ENCODE data around the gene FOXO3.

FOXO3 gene

DNA sequence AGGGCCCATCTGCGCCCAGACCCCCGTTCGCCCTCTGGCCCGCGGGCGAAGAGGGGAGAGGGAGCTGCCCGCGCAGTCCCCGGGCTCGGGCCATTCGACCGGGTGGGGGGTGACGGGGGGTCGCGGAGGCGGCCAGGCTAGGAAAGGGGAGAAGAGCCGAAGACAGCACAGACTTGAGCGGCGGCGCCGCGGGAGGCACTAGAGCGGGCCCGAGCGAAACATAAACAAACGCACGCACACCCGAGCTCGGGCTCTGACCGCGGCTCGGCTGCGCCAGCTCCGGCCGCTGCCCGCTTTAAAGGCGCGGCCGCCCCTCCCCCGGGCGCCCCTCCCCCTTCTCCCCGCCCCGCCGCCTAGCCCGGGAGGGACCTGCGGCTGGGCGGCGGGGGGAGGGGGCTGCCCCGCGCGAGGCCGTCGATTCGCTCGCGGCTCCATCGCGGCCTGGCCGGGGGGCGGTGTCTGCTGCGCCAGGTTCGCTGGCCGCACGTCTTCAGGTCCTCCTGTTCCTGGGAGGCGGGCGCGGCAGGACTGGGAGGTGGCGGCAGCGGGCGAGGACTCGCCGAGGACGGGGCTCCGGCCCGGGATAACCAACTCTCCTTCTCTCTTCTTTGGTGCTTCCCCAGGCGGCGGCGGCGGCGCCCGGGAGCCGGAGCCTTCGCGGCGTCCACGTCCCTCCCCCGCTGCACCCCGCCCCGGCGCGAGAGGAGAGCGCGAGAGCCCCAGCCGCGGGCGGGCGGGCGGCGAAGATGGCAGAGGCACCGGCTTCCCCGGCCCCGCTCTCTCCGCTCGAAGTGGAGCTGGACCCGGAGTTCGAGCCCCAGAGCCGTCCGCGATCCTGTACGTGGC is at the start of gene FOXO3:
Gene FOXO3, plus strand, starts transcription at position 455 of the 846 bp plus-strand sequence. Its CDS starts 292 bp downstream, at position 747.
- no peak for DNase-seq (ENCODE audit: low read depth, low spot score)
- CTCF ChIA-PET, result interaction anchor here (1.0 to 4.9 kb wide), 4 partner anchors 16 to 512 kb away, joined by 3 to 16 read pairs (median 10); no protein-coding TSS in a partner anchor

DNA sequence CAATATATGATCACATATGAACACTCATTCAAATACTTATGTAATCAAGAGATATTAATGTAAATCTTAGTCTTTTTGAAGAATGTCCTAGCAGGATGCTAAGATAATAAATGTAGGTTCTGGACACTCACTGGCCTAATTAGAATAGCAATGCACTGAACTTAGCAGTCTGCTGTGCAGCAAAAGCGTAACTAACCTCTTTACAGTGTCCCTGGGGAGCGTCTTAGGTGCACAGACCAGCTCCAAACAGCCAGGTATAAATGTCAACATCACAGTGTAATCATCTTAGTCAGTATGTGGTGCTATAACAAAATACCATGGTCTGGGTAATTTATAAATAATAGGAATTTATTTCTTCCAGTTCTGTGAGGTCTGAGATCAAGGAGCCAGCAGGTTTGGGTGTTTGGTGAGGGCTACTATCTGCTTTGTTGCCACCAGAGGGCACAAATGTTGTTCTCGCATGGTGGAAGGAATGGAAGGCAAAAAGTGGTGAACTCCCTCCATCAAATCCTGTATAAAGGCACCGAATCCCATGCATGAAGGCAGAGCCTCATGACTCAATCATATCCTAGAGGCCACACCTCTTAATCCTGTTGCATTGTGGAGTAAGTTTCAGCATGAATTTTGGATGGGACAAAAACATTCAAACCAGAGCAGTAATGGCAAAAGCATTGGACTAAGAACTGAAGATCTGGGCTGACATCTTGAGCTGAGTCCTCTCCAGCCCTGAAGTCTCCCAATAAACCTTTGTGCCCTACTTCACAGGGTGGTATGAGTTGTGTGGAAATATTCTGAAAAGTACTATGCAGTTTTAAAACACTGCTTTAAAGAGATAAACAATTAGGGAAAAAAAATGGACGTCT is 41.8 kb upstream of the FOXO3 start:
- TF ChIP-seq, protein P1, sequence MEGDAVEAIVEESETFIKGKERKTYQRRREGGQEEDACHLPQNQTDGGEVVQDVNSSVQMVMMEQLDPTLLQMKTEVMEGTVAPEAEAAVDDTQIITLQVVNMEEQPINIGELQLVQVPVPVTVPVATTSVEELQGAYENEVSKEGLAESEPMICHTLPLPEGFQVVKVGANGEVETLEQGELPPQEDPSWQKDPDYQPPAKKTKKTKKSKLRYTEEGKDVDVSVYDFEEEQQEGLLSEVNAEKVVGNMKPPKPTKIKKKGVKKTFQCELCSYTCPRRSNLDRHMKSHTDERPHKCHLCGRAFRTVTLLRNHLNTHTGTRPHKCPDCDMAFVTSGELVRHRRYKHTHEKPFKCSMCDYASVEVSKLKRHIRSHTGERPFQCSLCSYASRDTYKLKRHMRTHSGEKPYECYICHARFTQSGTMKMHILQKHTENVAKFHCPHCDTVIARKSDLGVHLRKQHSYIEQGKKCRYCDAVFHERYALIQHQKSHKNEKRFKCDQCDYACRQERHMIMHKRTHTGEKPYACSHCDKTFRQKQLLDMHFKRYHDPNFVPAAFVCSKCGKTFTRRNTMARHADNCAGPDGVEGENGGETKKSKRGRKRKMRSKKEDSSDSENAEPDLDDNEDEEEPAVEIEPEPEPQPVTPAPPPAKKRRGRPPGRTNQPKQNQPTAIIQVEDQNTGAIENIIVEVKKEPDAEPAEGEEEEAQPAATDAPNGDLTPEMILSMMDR (IDR thresholded peaks at IDR 0.05; ENCODE audit: insufficient read depth, low read length, missing control alignments), result peak; percentile 46
- POLR2A ChIA-PET, result no interaction called here
- H3K4me3 ChIP-seq (ENCODE audit: low read depth, low read length), result no peak overlapping the region
- CTCF ChIA-PET, result interaction anchor here (0.9 to 3.7 kb wide), 8 partner anchors 10 to 556 kb away, joined by 3 to 23 read pairs (median 5); no protein-coding TSS in a partner anchor
- no peak for DNase-seq (ENCODE audit: low read depth, low spot score)

More for the DNA sequence above, at the start of gene FOXO3:
- H3K4me3 ChIP-seq (ENCODE audit: low read depth, low read length), result peak within 1 kb of the TSS; percentile 65
- POLR2A ChIA-PET, result interaction anchor here (1.0 to 2.6 kb wide), 9 partner anchors 27 to 534 kb away, joined by 3 to 14 read pairs (median 6); partner anchors contain the start of genes ARMC2, CEP57L1 and SESN1
- TF ChIP-seq, protein P1 (IDR thresholded peaks at IDR 0.05; ENCODE audit: insufficient read depth, low read length, missing control alignments), result no peak

DNA sequence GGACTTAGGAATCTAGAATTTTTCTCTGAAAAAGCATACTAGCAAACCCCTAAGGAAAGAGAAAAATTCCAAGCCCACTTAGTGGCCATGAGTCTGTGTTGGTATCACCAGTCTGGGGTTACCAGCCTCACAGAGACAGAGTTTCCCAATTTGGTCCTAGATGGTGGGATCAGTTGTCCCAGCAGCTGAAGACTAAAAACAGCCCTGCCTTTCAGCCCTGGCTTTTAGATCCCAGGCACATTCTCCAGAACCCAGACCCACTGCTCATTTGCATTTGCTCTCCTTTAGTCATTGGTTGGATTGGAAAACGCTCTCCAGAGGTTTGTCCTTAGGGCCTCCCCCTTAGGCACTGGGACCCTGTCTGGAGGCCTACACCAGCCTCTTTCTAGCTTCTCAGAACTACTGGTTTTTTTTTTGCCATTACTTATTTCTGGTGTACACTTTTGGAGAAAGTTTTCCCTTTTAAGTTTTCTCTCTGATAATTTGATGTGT is 39.1 kb upstream of the FOXO3 start:
- TF ChIP-seq, protein P1 (IDR thresholded peaks at IDR 0.05; ENCODE audit: insufficient read depth, low read length, missing control alignments), result no peak
- CTCF ChIA-PET, result interaction anchor here (0.9 to 11.3 kb wide), 7 partner anchors 11 to 552 kb away, joined by 3 to 110 read pairs (median 4); no protein-coding TSS in a partner anchor
- POLR2A ChIA-PET, result no interaction called here
- no peak for DNase-seq (ENCODE audit: low read depth, low spot score)
- no peak overlapping the region for H3K4me3 ChIP-seq (ENCODE audit: low read depth, low read length)

DNA sequence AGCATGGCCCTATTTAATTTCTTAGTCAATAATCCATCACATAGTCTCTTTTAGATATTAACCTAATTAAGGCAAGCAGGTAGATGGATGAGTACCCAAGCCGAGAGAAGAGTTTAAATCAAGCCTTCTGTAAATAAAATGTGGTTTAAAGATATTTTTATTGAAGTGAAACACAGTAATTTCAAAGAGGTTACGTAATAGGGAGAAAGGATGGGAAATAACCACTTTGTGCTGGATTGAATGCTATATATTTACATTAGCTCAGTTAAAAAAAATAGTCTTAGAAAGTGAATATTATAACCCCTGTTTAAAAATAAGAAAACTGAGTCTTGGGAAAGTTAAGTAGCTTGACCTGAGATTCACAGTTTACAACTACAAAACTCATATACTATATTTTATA is 37.0 kb upstream of the FOXO3 start:
- TF ChIP-seq, protein P1 (IDR thresholded peaks at IDR 0.05; ENCODE audit: insufficient read depth, low read length, missing control alignments), result no peak
- no peak overlapping the region for H3K4me3 ChIP-seq (ENCODE audit: low read depth, low read length)
- no peak for DNase-seq (ENCODE audit: low read depth, low spot score)
- CTCF ChIA-PET, result interaction anchor here (1.2 to 11.3 kb wide), 8 partner anchors 12 to 548 kb away, joined by 3 to 110 read pairs (median 14); no protein-coding TSS in a partner anchor
- POLR2A ChIA-PET, result no interaction called here

DNA sequence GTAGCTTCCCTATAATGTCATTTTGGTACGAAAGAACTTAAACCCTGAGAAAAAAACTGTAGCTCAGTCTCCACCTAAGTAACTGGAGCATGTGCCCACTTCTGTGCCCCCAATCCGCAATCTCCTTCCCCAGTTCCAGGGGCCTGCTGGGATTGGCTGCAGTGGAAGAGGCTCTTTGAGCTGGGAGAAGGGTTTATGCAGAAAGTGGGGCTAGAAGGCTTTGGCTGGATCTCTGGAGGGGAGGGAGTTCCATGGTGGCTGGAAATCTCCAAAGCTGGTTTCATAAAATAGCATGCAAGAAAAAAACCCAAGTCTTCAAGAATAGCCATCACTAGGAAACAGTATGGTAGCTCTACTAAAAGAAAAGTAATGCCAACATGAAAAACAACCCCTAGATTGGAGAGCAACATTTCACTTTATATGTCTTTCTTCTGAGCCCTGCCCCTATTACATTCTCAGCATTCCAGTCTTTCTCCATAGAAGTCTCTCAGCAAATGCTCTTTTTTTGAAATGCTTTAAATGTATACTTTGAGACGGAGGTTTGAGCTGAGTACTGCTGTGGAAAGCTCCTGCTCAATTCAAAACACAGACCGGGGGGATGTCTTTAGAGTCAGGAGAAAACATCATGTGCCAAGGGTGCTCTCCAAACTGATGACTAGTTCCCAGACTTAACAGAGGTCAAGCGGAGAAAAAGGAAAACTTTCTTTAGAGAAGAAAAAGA is 36.0 kb upstream of the FOXO3 start:
- H3K4me3 ChIP-seq (ENCODE audit: low read depth, low read length), result no peak overlapping the region
- ChIA-PET CTCF (interaction anchor here (0.7 to 11.3 kb wide), 18 partner anchors 9 to 549 kb away, joined by 3 to 110 read pairs (median 4); no protein-coding TSS in a partner anchor), POLR2A (no interaction called here)
- peak; percentile 7 for DNase-seq (ENCODE audit: low read depth, low spot score)
- TF ChIP-seq, protein P1 (IDR thresholded peaks at IDR 0.05; ENCODE audit: insufficient read depth, low read length, missing control alignments), result no peak
